ENCODE data around the gene HBB. TPM values are rescaled to one million over a fixed set of nuclear protein-coding genes. Genes with fewer than 3 reads are reported as not detected.

Gene HBB
- total and polyA plus RNA-seq, 2 donors (not counting 3 experiments of a cell fraction or from before 2014, with no cell fraction given), result not detected

GRCh38 chr11:5225480-5225871, 1.4 kb downstream of the HBB start:
- Histone ChIP-seq H3K36me3 (ENCODE audit: control insufficient read depth in 2 of 2, extremely low read depth in 1 of 2, insufficient read depth in 2 of 2, low read length in 2 of 2) (no peaks in the 10 kb centered on the region), H3K9ac (replicated peaks; ENCODE audit: extremely low read depth, insufficient read depth, low read length) (no peak overlapping the region), H2AFZ (ENCODE audit: low read depth, low read length) (no peak overlapping the region), H3K4me3 (replicated peaks in 1 of 3; ENCODE audit: insufficient read depth in 1 of 3, low read depth in 1 of 3, low read length in 3 of 3) (no peak overlapping the region), H3K4me1 (ENCODE audit: control insufficient read depth, extremely low read depth, insufficient read depth, low read length) (no peaks in the 10 kb centered on the region), H3K27me3 (ENCODE audit: control insufficient read depth in 2 of 2, insufficient read depth in 2 of 2, low read length in 2 of 2) (no peaks in the 10 kb centered on the region), H3K4me2 (ENCODE audit: insufficient read depth, low read length) (no peak overlapping the region), H3K9me1 (replicated peaks; ENCODE audit: control insufficient read depth, extremely low read depth, insufficient read depth, low read length) (no peaks in the 10 kb centered on the region), H3K27ac (ENCODE audit: insufficient read depth, low read depth, low read length) (no peak overlapping the region), H4K20me1 (replicated peaks; ENCODE audit: control insufficient read depth, extremely low read depth, insufficient read depth, low read length) (no peaks in the 10 kb centered on the region), H3K79me2 (ENCODE audit: control insufficient read depth, insufficient read depth, low read length) (no peaks in the 10 kb centered on the region), H3K9me3 (replicated peaks; ENCODE audit: control insufficient read depth, insufficient read depth, low read length) (no peaks in the 10 kb centered on the region)
- no TSS peak for BruUV-seq (replicated peaks)
- TF ChIP-seq POLR2A (IDR thresholded peaks at IDR 0.05; ENCODE audit: low read depth, low read length) (no peak), EZH2 (IDR thresholded peaks at IDR 0.05; ENCODE audit: borderline replicate concordance, low read depth, low read length, severe bottlenecking) (no peak), GATA2 (IDR thresholded peaks at IDR 0.05; ENCODE audit: insufficient read depth, insufficient read length, low read depth, low read length) (no peak)
- ChIA-PET CTCF (no interaction called here), POLR2A (no interaction called here)
- intact Hi-C loops (cut with micrococcal nuclease), result no loop called here
- FAIRE-seq (no peak), DNase-seq (ENCODE audit: low read depth, low spot score) (no peak)
- dilution Hi-C loops (cut with MboI; ENCODE audit: extremely low pct_ligation_motif_present, low sequenced_read_pairs), result no loop called here

GRCh38 chr11:5224538-5225479, 2.1 kb downstream of the HBB start:
- Histone ChIP-seq H3K27ac (ENCODE audit: insufficient read depth, low read depth, low read length) (no peak overlapping the region), H3K4me1 (ENCODE audit: control insufficient read depth, extremely low read depth, insufficient read depth, low read length) (no peaks in the 10 kb centered on the region), H4K20me1 (replicated peaks; ENCODE audit: control insufficient read depth, extremely low read depth, insufficient read depth, low read length) (no peaks in the 10 kb centered on the region), H3K79me2 (ENCODE audit: control insufficient read depth, insufficient read depth, low read length) (no peaks in the 10 kb centered on the region), H3K4me2 (ENCODE audit: insufficient read depth, low read length) (no peak overlapping the region), H3K4me3 (replicated peaks in 1 of 3; ENCODE audit: insufficient read depth in 1 of 3, low read depth in 1 of 3, low read length in 3 of 3) (no peak overlapping the region), H3K27me3 (ENCODE audit: control insufficient read depth in 2 of 2, insufficient read depth in 2 of 2, low read length in 2 of 2) (no peaks in the 10 kb centered on the region), H2AFZ (ENCODE audit: low read depth, low read length) (no peak overlapping the region), H3K9me3 (replicated peaks; ENCODE audit: control insufficient read depth, insufficient read depth, low read length) (no peaks in the 10 kb centered on the region), H3K9ac (replicated peaks; ENCODE audit: extremely low read depth, insufficient read depth, low read length) (no peak overlapping the region), H3K36me3 (ENCODE audit: control insufficient read depth in 2 of 2, extremely low read depth in 1 of 2, insufficient read depth in 2 of 2, low read length in 2 of 2) (no peaks in the 10 kb centered on the region), H3K9me1 (replicated peaks; ENCODE audit: control insufficient read depth, extremely low read depth, insufficient read depth, low read length) (no peaks in the 10 kb centered on the region)
- ChIA-PET POLR2A (no interaction called here), CTCF (no interaction called here)
- no peak for FAIRE-seq
- intact Hi-C loops (cut with micrococcal nuclease) (no loop called here), dilution Hi-C loops (cut with MboI; ENCODE audit: extremely low pct_ligation_motif_present, low sequenced_read_pairs) (no loop called here)
- no peak for DNase-seq (ENCODE audit: low read depth, low spot score)
- BruUV-seq (replicated peaks), result no TSS peak
- TF ChIP-seq POLR2AphosphoS5 (IDR thresholded peaks at IDR 0.05; ENCODE audit: insufficient read depth, low read depth, low read length) (no peak), GATA2 (IDR thresholded peaks at IDR 0.05; ENCODE audit: insufficient read depth, insufficient read length, low read depth, low read length) (no peak), FOS (IDR thresholded peaks at IDR 0.05; ENCODE audit: borderline replicate concordance, insufficient read depth, low read length) (no peak), JUN (IDR thresholded peaks at IDR 0.05; ENCODE audit: borderline replicate concordance, insufficient read depth, insufficient read length, low read depth) (no peak), CTCF (IDR thresholded peaks at IDR 0.05; ENCODE audit: extremely low read depth in 1 of 2, insufficient read depth in 1 of 2, low read depth in 1 of 2, low read length in 2 of 2) (no peak), EZH2 (IDR thresholded peaks at IDR 0.05; ENCODE audit: borderline replicate concordance, low read depth, low read length, severe bottlenecking) (no peak), POLR2A (IDR thresholded peaks at IDR 0.05; ENCODE audit: low read depth, low read length) (no peak), MYC (IDR thresholded peaks at IDR 0.05; ENCODE audit: low read depth, low read length) (no peak), MAX (IDR thresholded peaks at IDR 0.05; ENCODE audit: insufficient read depth, insufficient read length) (no peak)
